Right renal pelvis (tissue), 4 donors: ENCODE data around the gene NTSR2. TPM values are rescaled to one million over a fixed set of nuclear protein-coding genes. Genes with fewer than 3 reads are reported as not detected.

ENCODE experiments used
- polyA plus RNA-seq, 4 donors: library from polyadenylated mRNA; unstranded; fragments of 120-200 nt; gene quantifications; one replicate each; pipeline ENCODE4 v1.2.1, GENCODE V29; 2013; ENCODE audit not compliant: insufficient read length in 4 of 4

The NTSR2 gene
- polyA plus RNA-seq, 4 donors = not detected

Other genes with a start within 250 kb of the NTSR2 start
- gene E2F6, start 204.0 kb downstream of the NTSR2 start, polyA plus RNA-seq = 10 to 100 TPM; 22.8 to 26.5 (median 24.3) TPM
- gene GREB1, start 136.2 kb downstream of the NTSR2 start, polyA plus RNA-seq = 10 to 100 TPM; 12.5 to 15.3 (median 13.5) TPM
- 10 to 100 TPM; 19.4 to 21.7 (median 20.1) TPM for gene LPIN1, start 76.4 kb upstream of the NTSR2 start, polyA plus RNA-seq